Activated T-cell treated with anti-CD3 and anti-CD28 coated beads, Interleukin-2, amount 50 U/mL, for 4 hours (primary cell): ENCODE results near the gene MYOG. TPM values are rescaled to one million over a fixed set of nuclear protein-coding genes. Genes with fewer than 3 reads are reported as not detected.

ENCODE experiments used
- ATAC-seq, 2 donors: fragments of 200-7000 bp; cut with Tn5 transposase; one replicate each; pipeline ENCODE4 v1.10.0; 2021
- DNase-seq: peaks from one replicate; pipeline ENCODE4 v3.0.0-alpha.2; 2020
- H3K27me3 Mint-ChIP-seq: one replicate; pipeline ENCODE4 v1.8.0; 2021; ENCODE audit warnings: low read depth, mixed read lengths
- H3K36me3 Mint-ChIP-seq: one replicate; pipeline ENCODE4 v1.8.0; 2022; ENCODE audit warnings: mixed read lengths; ENCODE audit not compliant: insufficient read depth
- H3K4me1 Mint-ChIP-seq: one replicate; pipeline ENCODE4 v1.8.0; 2021; ENCODE audit warnings: low read depth, mixed read lengths
- H3K4me3 Mint-ChIP-seq: one replicate; pipeline ENCODE4 v1.8.0; 2021; ENCODE audit warnings: mild to moderate bottlenecking, moderate library complexity, mixed read lengths
- H3K9me3 Mint-ChIP-seq: one replicate; pipeline ENCODE4 v1.8.0; 2021; ENCODE audit warnings: mixed read lengths
- total RNA-seq, 3 donors: library from RNA; stranded (reverse); gene quantifications; one replicate each; pipeline ENCODE4 v1.2.1, GENCODE V29; 2021

The MYOG gene
- total RNA-seq, 3 donors from 2014 or later, result not detected

- no peak for DNase-seq
- H3K27me3 Mint-ChIP-seq, result peaks cover 8% of the 10 kb centered on the region
- H3K9me3 Mint-ChIP-seq, result no peaks in the 10 kb centered on the region
- no peaks in the 10 kb centered on the region for H3K36me3 Mint-ChIP-seq
- no peaks in the 10 kb centered on the region for H3K4me1 Mint-ChIP-seq
- ATAC-seq, result no peak
- H3K4me3 Mint-ChIP-seq, result no peak overlapping the region
Observed at GRCh38 chr1:203034422-203035110, 51.2 kb downstream of the MYOG start.

GRCh38 chr1:203033917-203034316 lies 51.9 kb downstream of the MYOG start:
- no peak overlapping the region for H3K4me3 Mint-ChIP-seq
- H3K4me1 Mint-ChIP-seq, result no peaks in the 10 kb centered on the region
- DNase-seq (no peak), ATAC-seq (no peak)
- peaks cover 4% of the 10 kb centered on the region for H3K27me3 Mint-ChIP-seq
- no peaks in the 10 kb centered on the region for H3K9me3 Mint-ChIP-seq
- no peaks in the 10 kb centered on the region for H3K36me3 Mint-ChIP-seq

GRCh38 chr1:203033287-203033686 lies 52.5 kb downstream of the MYOG start:
- H3K4me1 Mint-ChIP-seq, result no peaks in the 10 kb centered on the region
- ATAC-seq (no peak), DNase-seq (no peak)
- no peaks in the 10 kb centered on the region for H3K36me3 Mint-ChIP-seq
- no peak overlapping the region for H3K4me3 Mint-ChIP-seq
- H3K9me3 Mint-ChIP-seq, result no peaks in the 10 kb centered on the region
- H3K27me3 Mint-ChIP-seq, result peaks cover under 1% of the 10 kb centered on the region

Other genes with a start within 250 kb of the MYOG start
- gene RABIF, start 196.9 kb downstream of the MYOG start, total RNA-seq, result 10 to 100 TPM in 2 of 3 donors, 1 to 10 TPM in 1; 9.7 to 10.3 (median 10.2) TPM
- gene KLHL12, start 158.8 kb downstream of the MYOG start, total RNA-seq, result 10 to 100 TPM; 31.1 to 32.5 (median 32.3) TPM
- gene ADIPOR1, start 127.7 kb downstream of the MYOG start, total RNA-seq, result 10 to 100 TPM; 85.7 to 94.1 (median 90.7) TPM
- 10 to 100 TPM; 28.9 to 36.4 (median 32.5) TPM for gene CYB5R1, start 118.8 kb downstream of the MYOG start, total RNA-seq
- 10 to 100 TPM; 82.3 to 85.8 (median 85.6) TPM for gene TMEM183A, start 78.6 kb downstream of the MYOG start, total RNA-seq
- 1 to 10 TPM in 1 of 3 donors, under 1 TPM in 2; 0.37 to 1.2 (median 0.82) TPM for gene PPFIA4, start 59.5 kb downstream of the MYOG start, total RNA-seq
- under 1 TPM in 1 of 3 donors, not detected in 2; 0.10 TPM for gene ADORA1, start 41.7 kb upstream of the MYOG start, total RNA-seq
- not detected for gene MYBPH, start 89.8 kb upstream of the MYOG start, total RNA-seq
- not detected for gene CHI3L1, start 100.7 kb upstream of the MYOG start, total RNA-seq
- under 1 TPM in 2 of 3 donors, not detected in 1; 0.05 to 0.23 TPM for gene CHIT1, start 143.7 kb upstream of the MYOG start, total RNA-seq
- 100 to 1,000 TPM in 1 of 3 donors, 10 to 100 TPM in 2; 73.0 to 101 (median 80.5) TPM for gene BTG2, start 219.5 kb upstream of the MYOG start, total RNA-seq